CD4-positive, CD25-positive, alpha-beta regulatory T cell (primary cell): ENCODE results near the gene NEAT1. TPM values are rescaled to one million over a fixed set of nuclear protein-coding genes. Genes with fewer than 3 reads are reported as not detected.
"Not testable (repeated sequence)": the region's sequence is repeated elsewhere in the genome, so short reads cannot be mapped to it uniquely, and the experiment has no call there.

Experiments used
- ATAC-seq, 2 donors: fragments of 150-1000 bp; cut with Tn5 transposase; one replicate each; pipeline ENCODE4 v1.10.0; 2021; ENCODE audit warnings: low read depth in 2 of 2, moderate number of reproducible peaks in 2 of 2, moderate library complexity in 1 of 2
- DNase-seq, 3 donors: peaks; one replicate each; pipeline versions ENCODE4 v3.0.0 to v3.0.0-alpha.2; 2012 to 2022; ENCODE audit warnings: mixed read lengths in 1 of 3
- H3K27ac ChIP-seq: one replicate; pipeline ENCODE4 v1.7.0; 2013; ENCODE audit warnings: mild to moderate bottlenecking, low read length; ENCODE audit not compliant: insufficient read depth, poor library complexity, severe bottlenecking
- H3K27me3 ChIP-seq: one replicate; pipeline ENCODE4 v1.7.0; 2013; ENCODE audit warnings: low read length; ENCODE audit not compliant: control insufficient read depth, insufficient read depth
- H3K36me3 ChIP-seq: one replicate; pipeline ENCODE4 v1.7.0; 2013; ENCODE audit warnings: mild to moderate bottlenecking, low read length, moderate library complexity; ENCODE audit not compliant: control insufficient read depth, insufficient read depth
- H3K4me1 ChIP-seq: 2 replicates; pipeline ENCODE4 v1.7.0; 2013; ENCODE audit warnings: mild to moderate bottlenecking, low read length; ENCODE audit not compliant: insufficient read depth, control insufficient read depth, poor library complexity, severe bottlenecking
- H3K4me3 ChIP-seq: one replicate; pipeline ENCODE4 v1.7.0; 2013; ENCODE audit warnings: low read depth, mild to moderate bottlenecking, low read length, moderate library complexity
- H3K9me3 ChIP-seq, 2 experiments: 1 replicate in 1 of 2; 2 replicates in 1 of 2; pipeline ENCODE4 v1.7.0; 2013; ENCODE audit warnings: low read length in 2 of 2, mild to moderate bottlenecking in 1 of 2, moderate library complexity in 1 of 2; ENCODE audit not compliant: control insufficient read depth in 2 of 2
- H3K27ac Mint-ChIP-seq, 3 donors: one replicate each; pipeline ENCODE4 v1.8.0; 2020 to 2022; ENCODE audit warnings: mild to moderate bottlenecking in 3 of 3, mixed read lengths in 3 of 3, moderate library complexity in 2 of 3
- H3K27me3 Mint-ChIP-seq: one replicate; pipeline ENCODE4 v1.8.0; 2022; ENCODE audit warnings: mild to moderate bottlenecking, mixed read lengths
- H3K36me3 Mint-ChIP-seq: one replicate; pipeline ENCODE4 v1.8.0; 2020; ENCODE audit warnings: mixed read lengths
- H3K4me1 Mint-ChIP-seq, 4 donors: one replicate each; pipeline ENCODE4 v1.8.0; 2020 to 2022; ENCODE audit warnings: mixed read lengths in 4 of 4, mild to moderate bottlenecking in 1 of 4
- H3K4me3 Mint-ChIP-seq, 4 donors: one replicate each; pipeline ENCODE4 v1.8.0; 2020 to 2022; ENCODE audit warnings: mild to moderate bottlenecking in 4 of 4, mixed read lengths in 4 of 4, moderate library complexity in 3 of 4
- H3K9me3 Mint-ChIP-seq, 7 donors: one replicate each; pipeline ENCODE4 v1.8.0; 2020 to 2022; ENCODE audit warnings: mixed read lengths in 7 of 7, mild to moderate bottlenecking in 3 of 7, moderate library complexity in 2 of 7
- polyA plus RNA-seq, 4 donors: library from polyadenylated mRNA; unstranded; fragments of 300-500 nt; fragmentation: Illumina TruSeq; gene quantifications; one replicate each; pipeline ENCODE4 v1.2.3, GENCODE V29; 2021
- total RNA-seq: library from RNA; stranded (reverse); gene quantifications from one replicate; pipeline ENCODE4 v1.2.3, GENCODE V29; 2022

Gene NEAT1
- total and polyA plus RNA-seq, 5 donors from 2014 or later = 1.4 to 890 (median 2.1) TPM

GRCh38 chr11:65445604-65446445 is 23.2 kb downstream of the NEAT1 start:
- Mint-ChIP-seq H3K36me3 (peaks cover 8% of the 10 kb centered on the region), H3K27ac (peak overlapping the region in 2 of 3 donors; percentile 41 to 60), H3K4me3 (no peak overlapping the region), H3K9me3 (peaks cover 0 to 1% (median 0%) of the 10 kb centered on the region in 7 donors), H3K27me3 (no peaks in the 10 kb centered on the region), H3K4me1 (peaks cover 11 to 34% (median 13%) of the 10 kb centered on the region in 4 donors)
- no peaks in the 10 kb centered on the region for H3K27me3 ChIP-seq
- H3K27ac ChIP-seq = no peak overlapping the region
- H3K9me3 ChIP-seq = no peaks in the 10 kb centered on the region
- DNase-seq = peak in 1 of 3 donors; percentile 53
- ATAC-seq = peak in 1 of 2 donors; percentile 13
- peaks cover 20% of the 10 kb centered on the region for H3K4me1 ChIP-seq
- H3K4me3 ChIP-seq = no peak overlapping the region
- peaks cover 11% of the 10 kb centered on the region for H3K36me3 ChIP-seq

DNA sequence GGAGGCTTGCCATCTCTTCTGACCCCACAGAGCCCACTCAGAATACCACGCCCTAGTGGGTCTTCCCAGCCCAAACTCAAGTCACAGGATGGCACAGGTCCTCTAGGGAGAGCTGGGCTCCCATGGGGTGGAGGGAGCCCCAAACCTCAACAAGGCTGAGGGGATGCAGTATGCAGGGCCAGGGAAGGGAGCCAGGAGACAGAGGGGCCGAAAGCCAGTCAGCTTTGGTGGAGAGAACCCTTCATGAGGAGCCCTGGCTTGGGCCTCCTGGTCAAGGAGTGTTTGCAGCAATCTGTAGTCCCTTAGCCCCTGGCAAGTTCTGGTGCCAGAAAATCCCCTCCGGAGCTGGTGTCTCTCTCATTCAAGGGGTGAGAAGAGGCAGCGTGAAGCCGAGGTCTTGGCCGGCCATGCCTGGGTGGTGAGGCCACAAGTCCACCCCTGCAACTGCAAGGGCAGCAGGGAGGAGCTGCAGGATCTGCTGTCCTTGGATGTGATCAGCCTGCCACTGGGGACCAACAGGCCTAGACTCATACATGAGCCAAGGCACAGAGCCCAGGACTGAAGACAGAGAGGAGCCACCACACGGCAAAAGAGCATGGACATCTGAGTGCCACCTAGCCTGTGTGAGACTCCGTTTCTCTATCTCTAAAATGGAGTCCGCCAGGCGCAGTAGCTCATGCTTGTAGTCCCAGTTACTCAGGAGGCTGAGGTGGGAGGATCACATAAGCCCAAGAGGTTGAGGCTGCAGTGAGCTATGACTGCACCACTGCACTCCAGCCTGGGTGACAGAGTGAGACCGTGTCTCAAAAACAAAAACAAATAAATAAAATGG is 24.1 kb downstream of the NEAT1 start:
- H3K36me3 ChIP-seq = peaks cover 8% of the 10 kb centered on the region
- no peaks in the 10 kb centered on the region for H3K9me3 ChIP-seq
- DNase-seq (no peak), ATAC-seq (peak in 1 of 2 donors; percentile 15)
- H3K9me3 Mint-ChIP-seq = peaks cover 0 to 1% (median 0%) of the 10 kb centered on the region in 7 donors
- peaks cover 13% of the 10 kb centered on the region for H3K4me1 ChIP-seq
- peaks cover 5% of the 10 kb centered on the region for H3K36me3 Mint-ChIP-seq
- no peaks in the 10 kb centered on the region for H3K27me3 ChIP-seq
- peak overlapping the region in 2 of 3 donors; percentile 41 to 60 for H3K27ac Mint-ChIP-seq
- H3K4me3 ChIP-seq = no peak overlapping the region
- H3K4me1 Mint-ChIP-seq = peaks cover 7 to 26% (median 9%) of the 10 kb centered on the region in 4 donors
- no peaks in the 10 kb centered on the region for H3K27me3 Mint-ChIP-seq
- no peak overlapping the region for H3K4me3 Mint-ChIP-seq
- H3K27ac ChIP-seq = no peak overlapping the region

DNA sequence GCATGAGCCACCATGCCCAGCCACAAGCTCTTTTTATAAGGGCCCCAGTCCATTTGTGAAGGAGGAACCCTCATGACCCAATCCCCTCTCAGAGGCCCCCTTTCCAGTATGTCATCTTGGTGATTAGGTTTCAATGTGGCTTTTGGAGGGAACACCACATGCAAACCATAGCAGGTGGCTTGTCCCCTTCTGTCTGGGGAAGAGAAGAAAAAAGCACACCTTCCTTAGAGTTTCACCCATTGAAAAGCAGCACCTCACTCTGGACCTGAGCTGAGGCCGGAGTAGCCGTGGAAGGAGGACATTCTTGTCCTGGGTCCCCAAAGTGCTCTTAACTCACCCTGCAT is 25.4 kb downstream of the NEAT1 start:
- peak overlapping the region in 1 of 4 donors; percentile 6 for H3K4me3 Mint-ChIP-seq
- H3K27me3 Mint-ChIP-seq = no peaks in the 10 kb centered on the region
- Histone ChIP-seq H3K4me1 (peaks cover 1% of the 10 kb centered on the region), H3K27ac (no peak overlapping the region), H3K9me3 (no peaks in the 10 kb centered on the region), H3K4me3 (no peak overlapping the region), H3K27me3 (no peaks in the 10 kb centered on the region), H3K36me3 (peaks cover 8% of the 10 kb centered on the region)
- DNase-seq (no peak), ATAC-seq (no peak)
- H3K9me3 Mint-ChIP-seq = peaks cover 0 to 1% (median 0%) of the 10 kb centered on the region in 7 donors
- H3K36me3 Mint-ChIP-seq = peaks cover 2% of the 10 kb centered on the region
- H3K4me1 Mint-ChIP-seq = peaks cover 4 to 12% (median 6%) of the 10 kb centered on the region in 4 donors
- H3K27ac Mint-ChIP-seq = peak overlapping the region in 2 of 3 donors; percentile 20 to 62

DNA sequence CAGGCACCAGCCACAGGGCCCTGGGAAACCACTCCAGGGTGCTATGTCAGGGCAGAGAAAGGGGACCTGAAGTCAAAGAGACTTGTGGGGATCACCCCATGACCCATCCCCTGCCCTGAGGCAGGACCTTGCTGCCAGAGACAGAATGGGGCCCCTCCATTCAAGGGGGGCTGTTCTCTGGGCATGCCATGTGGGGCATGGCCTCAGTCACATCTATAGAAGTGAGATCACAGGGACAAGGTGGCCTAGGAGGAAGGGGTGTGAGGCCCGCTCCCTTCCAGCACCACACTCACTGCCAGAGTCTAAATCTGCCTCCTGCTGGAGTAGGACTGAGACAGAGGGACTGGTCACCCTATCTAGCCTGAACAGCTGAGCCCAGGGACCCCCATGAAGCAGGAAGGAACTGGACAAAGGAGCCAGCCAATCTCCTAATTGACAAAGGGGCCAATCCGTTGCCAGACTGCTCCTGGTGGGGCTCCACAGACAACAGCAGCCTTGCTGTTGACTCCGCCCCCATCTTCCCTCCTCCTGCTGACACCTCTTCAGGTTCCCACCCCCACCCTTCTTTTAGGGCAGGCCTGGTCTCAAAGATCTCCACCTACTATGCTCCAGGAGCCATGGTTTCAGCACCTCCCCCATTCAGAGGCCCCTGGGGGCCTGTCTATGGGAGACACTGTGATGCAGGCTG is 26.0 kb downstream of the NEAT1 start:
- no peaks in the 10 kb centered on the region for H3K27me3 Mint-ChIP-seq
- Histone ChIP-seq H3K27ac (no peak overlapping the region), H3K4me3 (no peak overlapping the region), H3K36me3 (peaks cover 8% of the 10 kb centered on the region), H3K27me3 (no peaks in the 10 kb centered on the region), H3K4me1 (no peaks in the 10 kb centered on the region), H3K9me3 (no peaks in the 10 kb centered on the region)
- ATAC-seq = no peak
- peaks cover 0 to 1% (median 0%) of the 10 kb centered on the region in 7 donors for H3K9me3 Mint-ChIP-seq
- H3K4me3 Mint-ChIP-seq = peak overlapping the region in 1 of 4 donors; percentile 6
- DNase-seq = peak in 1 of 3 donors; percentile 53
- H3K36me3 Mint-ChIP-seq = no peaks in the 10 kb centered on the region
- peaks cover 0 to 10% (median 5%) of the 10 kb centered on the region in 4 donors for H3K4me1 Mint-ChIP-seq
- no peak overlapping the region for H3K27ac Mint-ChIP-seq

DNA sequence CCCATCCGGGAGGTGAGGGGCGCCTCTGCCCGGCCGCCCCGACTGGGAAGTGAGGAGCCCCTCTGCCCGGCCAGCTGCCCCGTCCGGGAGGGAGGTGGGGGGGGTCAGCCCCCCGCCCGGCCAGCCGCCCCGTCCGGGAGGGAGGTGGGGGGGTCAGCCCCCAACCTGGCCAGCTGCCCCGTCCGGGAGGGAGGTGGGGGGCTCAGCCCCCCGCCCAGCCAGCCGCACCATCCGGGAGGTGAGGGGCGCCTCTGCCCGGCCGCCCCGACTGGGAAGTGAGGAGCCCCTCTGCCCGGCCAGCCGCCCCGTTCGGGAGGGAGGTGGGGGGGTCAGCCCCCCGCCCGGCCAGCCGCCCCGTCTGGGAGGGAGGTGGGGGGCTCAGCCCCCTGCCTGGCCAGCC is 28.7 kb downstream of the NEAT1 start:
- H3K4me1 ChIP-seq = peaks cover 12% of the 10 kb centered on the region
- H3K4me3 ChIP-seq, H3K9me3 Mint-ChIP-seq, H3K9me3 ChIP-seq, DNase-seq, H3K27ac Mint-ChIP-seq, H3K4me3 Mint-ChIP-seq, H3K27ac ChIP-seq, H3K27me3 Mint-ChIP-seq, H3K36me3 ChIP-seq, H3K36me3 Mint-ChIP-seq, ATAC-seq, H3K27me3 ChIP-seq: not testable (repeated sequence)
- H3K4me1 Mint-ChIP-seq = peaks cover 0 to 28% (median 16%) of the 10 kb centered on the region in 4 donors

- H3K9me3 Mint-ChIP-seq, ATAC-seq, H3K27ac ChIP-seq, DNase-seq, H3K27me3 ChIP-seq, H3K36me3 ChIP-seq, H3K4me3 ChIP-seq, H3K36me3 Mint-ChIP-seq, H3K27me3 Mint-ChIP-seq, H3K9me3 ChIP-seq, H3K27ac Mint-ChIP-seq: not testable (repeated sequence)
- peaks cover 0 to 28% (median 18%) of the 10 kb centered on the region in 4 donors for H3K4me1 Mint-ChIP-seq
- peak overlapping the region in 2 of 4 donors; percentile 27 to 35 for H3K4me3 Mint-ChIP-seq
- peaks cover 12% of the 10 kb centered on the region for H3K4me1 ChIP-seq
Measured at GRCh38 chr11:65452259-65452658, 29.7 kb downstream of the NEAT1 start.

DNA sequence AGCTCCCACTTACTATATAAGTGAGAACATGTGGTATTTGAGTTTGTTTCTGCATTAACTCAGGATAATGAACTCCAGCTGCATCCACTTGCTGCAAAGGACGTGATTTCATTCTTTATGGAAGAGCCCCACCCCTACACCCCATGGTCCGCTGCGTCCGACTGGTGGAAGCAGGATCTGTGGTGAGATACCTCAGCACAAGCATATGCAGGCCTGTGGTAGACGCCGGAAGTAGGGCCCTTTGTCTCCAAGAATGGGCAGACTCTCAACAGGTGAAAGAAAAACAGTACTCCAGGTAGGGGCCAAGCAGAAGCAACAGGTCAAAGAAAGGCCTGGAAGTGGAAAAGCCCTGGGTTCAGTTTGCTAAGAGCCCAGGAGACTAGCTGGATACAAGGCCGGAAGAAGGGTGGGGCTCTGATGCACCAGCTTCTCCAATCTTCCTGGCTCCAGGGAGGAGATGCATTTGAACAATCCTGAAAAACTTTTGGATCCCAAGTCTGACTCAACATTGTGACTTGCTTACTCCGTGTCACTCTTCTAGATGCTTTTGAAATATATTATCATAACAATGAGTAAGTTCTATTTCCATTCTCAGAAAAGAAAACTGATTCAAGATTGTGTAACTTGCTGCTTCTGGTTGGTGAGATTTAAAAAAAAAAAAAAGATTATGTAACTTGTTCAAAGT is 30.4 kb downstream of the NEAT1 start:
- H3K27me3 ChIP-seq = no peaks in the 10 kb centered on the region
- H3K36me3 ChIP-seq = no peaks in the 10 kb centered on the region
- Mint-ChIP-seq H3K4me1 (peaks cover 0 to 28% (median 18%) of the 10 kb centered on the region in 4 donors), H3K9me3 (peaks cover 0 to 1% (median 0%) of the 10 kb centered on the region in 7 donors), H3K36me3 (no peaks in the 10 kb centered on the region), H3K4me3 (peak overlapping the region in 3 of 4 donors; percentile 35 to 43 (median 39)), H3K27me3 (no peaks in the 10 kb centered on the region), H3K27ac (peak overlapping the region in 2 of 3 donors; percentile 10 to 74)
- H3K27ac ChIP-seq = no peak overlapping the region
- ATAC-seq (no peak), DNase-seq (no peak)
- no peak overlapping the region for H3K4me3 ChIP-seq
- H3K4me1 ChIP-seq = peaks cover 12% of the 10 kb centered on the region
- H3K9me3 ChIP-seq = no peaks in the 10 kb centered on the region
